ENCODE results near the gene IL17RC.
A peak's percentile ranks its signal among the peaks of the same experiment; 100 is the strongest.
"Not testable (repeated sequence)": the region's sequence is repeated elsewhere in the genome, so short reads cannot be mapped to it uniquely, and the experiment has no call there.

IL17RC gene
- 0.23 to 2.6 (median 1.4) reads per million in 18 experiments for total RNA-seq

- peak; percentile 60 to 74 for DNase-seq
Observed at GRCh38 chr3:9916734-9917680, at the start of gene IL17RC. IL17RC (plus strand) TSS chr3:9917098; CDS start chr3:9917316, 218 bp downstream.

- no peak for DNase-seq
Observed at GRCh38 chr3:9867106-9867505, 49.8 kb upstream of the IL17RC start.

GRCh38 chr3:9869955-9870354 lies 46.9 kb upstream of the IL17RC start:
- DNase-seq, result no peak

GRCh38 chr3:9870978-9871377 lies 45.9 kb upstream of the IL17RC start:
- DNase-seq, result no peak

GRCh38 chr3:9872067-9872466 lies 44.8 kb upstream of the IL17RC start:
- peak in 1 of 2 donors; percentile 31 for DNase-seq

- no peak for DNase-seq
Observed at GRCh38 chr3:9875448-9875847, 41.5 kb upstream of the IL17RC start.

- DNase-seq, result not testable (repeated sequence)
Observed at GRCh38 chr3:9876255-9876654, 40.6 kb upstream of the IL17RC start.

- DNase-seq, result no peak
Observed at GRCh38 chr3:9876991-9877390, 39.9 kb upstream of the IL17RC start.

GRCh38 chr3:9878700-9879099 lies 38.2 kb upstream of the IL17RC start:
- no peak for DNase-seq

- DNase-seq, result no peak
Observed at GRCh38 chr3:9879830-9880549, 36.9 kb upstream of the IL17RC start, which contains the start of gene CIDEC. CIDEC (minus strand) TSS chr3:9880253; CDS start chr3:9878486, 1,767 bp downstream.

GRCh38 chr3:9881441-9881840 lies 35.5 kb upstream of the IL17RC start:
- DNase-seq, result no peak

- DNase-seq, result no peak
Observed at GRCh38 chr3:9883706-9884554, 33.0 kb upstream of the IL17RC start.

GRCh38 chr3:9884555-9885165 lies 32.2 kb upstream of the IL17RC start:
- no peak for DNase-seq

- DNase-seq, result no peak
Observed at GRCh38 chr3:9886328-9886727, 30.6 kb upstream of the IL17RC start.

GRCh38 chr3:9887480-9887879 lies 29.4 kb upstream of the IL17RC start:
- peak; percentile 12 to 20 for DNase-seq

GRCh38 chr3:9888540-9888939 lies 28.4 kb upstream of the IL17RC start:
- DNase-seq, result no peak

- DNase-seq, result no peak
Observed at GRCh38 chr3:9889405-9889804, 27.5 kb upstream of the IL17RC start.

- DNase-seq, result peak; percentile 93 to 96
Observed at GRCh38 chr3:9890249-9891071, 26.4 kb upstream of the IL17RC start, which contains the start of gene JAGN1. JAGN1 (plus strand) TSS chr3:9890610; CDS start chr3:9890723, 113 bp downstream.

- no peak for DNase-seq
Observed at GRCh38 chr3:9891072-9891622, 25.8 kb upstream of the IL17RC start.

GRCh38 chr3:9893739-9894138 lies 23.2 kb upstream of the IL17RC start:
- no peak for DNase-seq

- DNase-seq, result not testable (repeated sequence)
Observed at GRCh38 chr3:9895715-9896114, 21.2 kb upstream of the IL17RC start.
